ENCODE results near the gene MYMX. TPM values are rescaled to one million over a fixed set of nuclear protein-coding genes. Genes with fewer than 3 reads are reported as not detected.

MYMX gene
- total RNA-seq, 1 donor from 2014 or later: not detected

GRCh38 chr6:44237021-44237812 lies 20.5 kb downstream of the MYMX start:
- peak; percentile 94 for DNase-seq (ENCODE audit: low read depth)
- Histone ChIP-seq H3K36me3 (ENCODE audit: insufficient read depth, low read length) (no peaks in the 10 kb centered on the region), H3K9ac (ENCODE audit: low read length) (peak overlapping the region; percentile 91), H2AFZ (ENCODE audit: low read depth, low read length) (peak overlapping the region; percentile 85), H3K4me1 (ENCODE audit: insufficient read depth, low read length) (peaks cover 35% of the 10 kb centered on the region), H3K9me3 (ENCODE audit: insufficient read depth, low read depth, low read length) (no peaks in the 10 kb centered on the region), H3K79me2 (ENCODE audit: insufficient read depth, low read length) (no peaks in the 10 kb centered on the region), H4K20me1 (ENCODE audit: insufficient read depth, low read length) (no peaks in the 10 kb centered on the region), H3K4me3 (ENCODE audit: insufficient read depth, low read depth, low read length) (peak overlapping the region; percentile 54), H3K4me2 (ENCODE audit: low read length) (peak overlapping the region; percentile 95), H3K27ac (ENCODE audit: low read depth, low read length) (peak overlapping the region; percentile 85), H3K27me3 (ENCODE audit: insufficient read depth, low read length) (no peaks in the 10 kb centered on the region)
- Mint-ChIP-seq H3K36me3 (ENCODE audit: low read depth, unreplicated experiment) (no peaks in the 10 kb centered on the region), H3K4me3 (ENCODE audit: unreplicated experiment) (peak overlapping the region; percentile 84), H3K27me3 (ENCODE audit: low read depth, unreplicated experiment) (peaks cover 6% of the 10 kb centered on the region), H3K9me3 (ENCODE audit: unreplicated experiment) (no peaks in the 10 kb centered on the region), H3K27ac (ENCODE audit: unreplicated experiment) (peak overlapping the region; percentile 97), H3K4me1 (ENCODE audit: low read depth, unreplicated experiment) (peaks cover 29% of the 10 kb centered on the region)
- TF ChIP-seq CTCF (IDR thresholded peaks at IDR 0.05; ENCODE audit: insufficient read depth, low read depth, low read length) (no peak), EZH2 (IDR thresholded peaks at IDR 0.05; ENCODE audit: insufficient read depth, low read length) (no peak)
- peak; percentile 66 for FAIRE-seq

GRCh38 chr6:44237813-44238433 lies 21.2 kb downstream of the MYMX start:
- H3K4me1 Mint-ChIP-seq (ENCODE audit: low read depth, unreplicated experiment): peaks cover 29% of the 10 kb centered on the region
- H3K9me3 ChIP-seq (ENCODE audit: insufficient read depth, low read depth, low read length): no peaks in the 10 kb centered on the region
- no peaks in the 10 kb centered on the region for H3K9me3 Mint-ChIP-seq (ENCODE audit: unreplicated experiment)
- H3K4me2 ChIP-seq (ENCODE audit: low read length): peak overlapping the region; percentile 95
- peaks cover 4% of the 10 kb centered on the region for H3K27me3 Mint-ChIP-seq (ENCODE audit: low read depth, unreplicated experiment)
- no peaks in the 10 kb centered on the region for H3K36me3 ChIP-seq (ENCODE audit: insufficient read depth, low read length)
- peak overlapping the region; percentile 91 for H3K9ac ChIP-seq (ENCODE audit: low read length)
- H3K4me3 Mint-ChIP-seq (ENCODE audit: unreplicated experiment): peak overlapping the region; percentile 84
- peak overlapping the region; percentile 54 for H3K4me3 ChIP-seq (ENCODE audit: insufficient read depth, low read depth, low read length)
- peaks cover 35% of the 10 kb centered on the region for H3K4me1 ChIP-seq (ENCODE audit: insufficient read depth, low read length)
- FAIRE-seq (no peak), DNase-seq (ENCODE audit: low read depth) (no peak)
- peak overlapping the region; percentile 97 for H3K27ac Mint-ChIP-seq (ENCODE audit: unreplicated experiment)
- H3K79me2 ChIP-seq (ENCODE audit: insufficient read depth, low read length): no peaks in the 10 kb centered on the region
- H2AFZ ChIP-seq (ENCODE audit: low read depth, low read length): peak overlapping the region; percentile 85
- peak overlapping the region; percentile 85 for H3K27ac ChIP-seq (ENCODE audit: low read depth, low read length)
- TF ChIP-seq EZH2 (IDR thresholded peaks at IDR 0.05; ENCODE audit: insufficient read depth, low read length) (no peak), CTCF (IDR thresholded peaks at IDR 0.05; ENCODE audit: insufficient read depth, low read depth, low read length) (peak; percentile 69)
- H4K20me1 ChIP-seq (ENCODE audit: insufficient read depth, low read length): no peaks in the 10 kb centered on the region
- no peaks in the 10 kb centered on the region for H3K36me3 Mint-ChIP-seq (ENCODE audit: low read depth, unreplicated experiment)
- H3K27me3 ChIP-seq (ENCODE audit: insufficient read depth, low read length): no peaks in the 10 kb centered on the region
